Choroid plexus epithelial cell (primary cell): Measurements from ENCODE around the gene DPP10.

Source experiments
- DNase-seq: peaks from one replicate; pipeline ENCODE4 v3.0.0-alpha.2; 2010; ENCODE audit warnings: low read depth
- H3K4me3 ChIP-seq: 2 replicates; pipeline ENCODE4 v1.5.1; 2011; ENCODE audit warnings: low read depth, mild to moderate bottlenecking, control low read depth, low read length, moderate library complexity
- CTCF ChIP-seq: conservative IDR thresholded peaks from 2 replicates; pipeline ENCODE4 v1.5.1; 2011; ENCODE audit warnings: low read depth, mild to moderate bottlenecking, control low read depth, inconsistent platforms, low read length, moderate library complexity

The DPP10 gene

GRCh38 chr2:115384399-115384798 lies 942.0 kb downstream of the DPP10 start:
- DNase-seq: no peak
- TF ChIP-seq CTCF: no peak
- H3K4me3 ChIP-seq: no peak overlapping the region

- TF ChIP-seq CTCF: no peak
- no peak for DNase-seq
- no peak overlapping the region for H3K4me3 ChIP-seq
These were observed 944.0 kb downstream of the DPP10 start for GRCh38 chr2:115386465-115386864.

GRCh38 chr2:115389024-115389423 lies 946.6 kb downstream of the DPP10 start:
- no peak for TF ChIP-seq CTCF
- H3K4me3 ChIP-seq: no peak overlapping the region
- no peak for DNase-seq

- DNase-seq: no peak
- TF ChIP-seq CTCF: no peak
- H3K4me3 ChIP-seq: no peak overlapping the region
These were observed 947.6 kb downstream of the DPP10 start for GRCh38 chr2:115389898-115390565.

- DNase-seq: no peak
- H3K4me3 ChIP-seq: no peak overlapping the region
- TF ChIP-seq CTCF: no peak
These were observed 954.1 kb downstream of the DPP10 start for GRCh38 chr2:115396579-115396978.

- no peak for TF ChIP-seq CTCF
- H3K4me3 ChIP-seq: no peak overlapping the region
- no peak for DNase-seq
These were observed 958.5 kb downstream of the DPP10 start for GRCh38 chr2:115400940-115401339.

GRCh38 chr2:115412501-115412900 lies 970.1 kb downstream of the DPP10 start:
- no peak for TF ChIP-seq CTCF
- DNase-seq: no peak
- no peak overlapping the region for H3K4me3 ChIP-seq
